IMR-90 (cell line): ENCODE data around the gene FAM47E. TPM values are rescaled to one million over a fixed set of nuclear protein-coding genes. Genes with fewer than 3 reads are reported as not detected.
A peak's percentile ranks its signal among the peaks of the same experiment; 100 is the strongest.

Experiments used
- ATAC-seq: fragments of 200-7000 bp; cut with Tn5 transposase; 2 replicates; pipeline ENCODE4 v1.9.1; 2020; ENCODE audit warnings: low read depth, mild to moderate bottlenecking, moderate library complexity
- BruUV-seq: library from RNA; stranded (reverse); fragments of 400-500 nt; replicated peaks from 2 replicates; lab custom pipeline; 2021; lab: Mats Ljungman, UMichigan
- CTCF ChIA-PET: fragments of 300-600 bp; formaldehyde crosslinking; extraction: SDS; loops from one replicate; lab custom pipeline; 2021; ENCODE audit warnings: antibody characterized with exemption; lab: Yijun Ruan, JAX
- POLR2A ChIA-PET: fragments of 300-600 bp; sonication (Branson Sonifier 250); formaldehyde crosslinking; loops from one replicate; lab custom pipeline; 2022; ENCODE audit warnings: antibody characterized with exemption; ENCODE audit not compliant: unreplicated experiment; lab: Charles Lee
- DNase-seq: peaks from one replicate; pipeline ENCODE4 v3.0.0; 2013
- H2AFZ ChIP-seq: replicated peaks from 2 replicates; pipeline ENCODE3; 2013; ENCODE audit warnings: low read length, mild to moderate bottlenecking; ENCODE audit not compliant: poor library complexity
- H2AK5ac ChIP-seq: 2 replicates; pipeline ENCODE4 v1.6.1; 2013; ENCODE audit warnings: low read depth, low read length, inconsistent platforms
- H2AK9ac ChIP-seq: replicated peaks from 2 replicates; pipeline ENCODE3; 2013; ENCODE audit warnings: mild to moderate bottlenecking, low read depth, low read length, moderate library complexity; ENCODE audit not compliant: poor library complexity
- H2BK120ac ChIP-seq: 2 replicates; pipeline ENCODE4 v1.6.1; 2013; ENCODE audit warnings: low read depth, low read length, inconsistent platforms
- H2BK15ac ChIP-seq: 3 replicates; pipeline ENCODE4 v1.6.1; 2013; ENCODE audit warnings: low read depth, low read length, inconsistent platforms
- H2BK20ac ChIP-seq: 2 replicates; pipeline ENCODE4 v1.6.1; 2013; ENCODE audit warnings: low read depth, mild to moderate bottlenecking, inconsistent platforms, low read length, moderate library complexity
- H2BK5ac ChIP-seq: 2 replicates; pipeline ENCODE4 v1.6.1; 2013; ENCODE audit warnings: mild to moderate bottlenecking, low read depth, low read length, inconsistent platforms; ENCODE audit not compliant: poor library complexity, severe bottlenecking
- H3K14ac ChIP-seq: replicated peaks from 2 replicates; pipeline ENCODE4 v1.6.1; 2013; ENCODE audit warnings: low read depth, low read length, inconsistent platforms
- H3K18ac ChIP-seq: 2 replicates; pipeline ENCODE4 v1.6.1; 2013; ENCODE audit warnings: low read depth, low read length, control low read depth
- H3K23ac ChIP-seq: 2 replicates; pipeline ENCODE4 v1.6.1; 2013; ENCODE audit warnings: low read depth, low read length, inconsistent platforms
- H3K27ac ChIP-seq: 2 replicates; pipeline ENCODE4 v1.5.1; 2013; ENCODE audit warnings: mild to moderate bottlenecking, control low read depth, low read length; ENCODE audit not compliant: insufficient read depth
- H3K27me3 ChIP-seq: 2 replicates; pipeline ENCODE4 v1.6.1; 2013; ENCODE audit warnings: low read length; ENCODE audit not compliant: control insufficient read depth, insufficient read depth
- H3K36me3 ChIP-seq: 2 replicates; pipeline ENCODE4 v1.6.1; 2013; ENCODE audit warnings: low read length, mixed read lengths; ENCODE audit not compliant: control insufficient read depth, insufficient read depth
- H3K4ac ChIP-seq: 2 replicates; pipeline ENCODE4 v1.6.1; 2013; ENCODE audit warnings: low read depth, low read length, inconsistent platforms
- H3K4me1 ChIP-seq: 2 replicates; pipeline ENCODE4 v1.6.1; 2013; ENCODE audit warnings: low read length, mixed read lengths; ENCODE audit not compliant: control insufficient read depth, insufficient read depth
- H3K4me2 ChIP-seq: 2 replicates; pipeline ENCODE4 v1.6.1; 2013; ENCODE audit warnings: low read depth, mild to moderate bottlenecking, control low read depth, low read length, moderate library complexity
- H3K4me3 ChIP-seq: 2 replicates; pipeline ENCODE4 v1.5.1; 2013; ENCODE audit warnings: low read depth, mild to moderate bottlenecking, control low read depth, low read length, moderate library complexity; ENCODE audit not compliant: insufficient read depth
- H3K56ac ChIP-seq: 2 replicates; pipeline ENCODE4 v1.6.1; 2013; ENCODE audit warnings: low read length, inconsistent platforms; ENCODE audit not compliant: insufficient read depth; ENCODE audit errors: extremely low read depth
- H3K79me1 ChIP-seq, 2 experiments: 2 replicates each; pipeline ENCODE4 v1.6.1; 2013; ENCODE audit warnings: low read length in 2 of 2, inconsistent platforms in 1 of 2, low read depth in 1 of 2
- H3K9ac ChIP-seq: 2 replicates; pipeline ENCODE4 v1.6.1; 2013; ENCODE audit warnings: low read depth, low read length, control low read depth
- H3K9me1 ChIP-seq: 2 replicates; pipeline ENCODE4 v1.6.1; 2013; ENCODE audit warnings: low read length, inconsistent platforms; ENCODE audit not compliant: insufficient read depth
- H3K9me3 ChIP-seq: 2 replicates; pipeline ENCODE4 v1.6.1; 2013; ENCODE audit warnings: low read length; ENCODE audit not compliant: control insufficient read depth, insufficient read depth
- H4K20me1 ChIP-seq: 2 replicates; pipeline ENCODE4 v1.6.1; 2013; ENCODE audit warnings: low read length, inconsistent platforms; ENCODE audit not compliant: insufficient read depth
- H4K5ac ChIP-seq: 2 replicates; pipeline ENCODE4 v1.6.1; 2013; ENCODE audit warnings: mild to moderate bottlenecking, low read depth, low read length, control low read depth
- H4K8ac ChIP-seq, 2 experiments: 2 replicates each; pipeline ENCODE4 v1.6.1; 2013; ENCODE audit warnings: low read depth in 2 of 2, low read length in 2 of 2, control low read depth in 1 of 2, inconsistent platforms in 1 of 2
- H4K91ac ChIP-seq: 2 replicates; pipeline ENCODE4 v1.6.1; 2013; ENCODE audit warnings: low read depth, low read length, inconsistent platforms; ENCODE audit not compliant: insufficient read depth
- BHLHE40 ChIP-seq: fragments of 150-350 bp; IDR thresholded peaks from 2 replicates; pipeline ENCODE4 v1.6.1; 2016; ENCODE audit warnings: mild to moderate bottlenecking, low read depth, low read length
- CEBPB ChIP-seq: IDR thresholded peaks from 2 replicates; pipeline ENCODE4 v1.6.1; 2012; ENCODE audit warnings: low read depth, low read length, improper control_type of control experiment
- FOS ChIP-seq: fragments of 150-350 bp; IDR thresholded peaks from 2 replicates; pipeline ENCODE4 v1.6.1; 2016; ENCODE audit warnings: low read depth, low read length
- MAFK ChIP-seq: IDR thresholded peaks from 2 replicates; pipeline ENCODE4 v1.6.1; 2012; ENCODE audit warnings: low read depth, low read length, improper control_type of control experiment
- MAZ ChIP-seq: IDR thresholded peaks from 2 replicates; pipeline ENCODE4 v1.6.1; 2012; ENCODE audit warnings: low read depth, mild to moderate bottlenecking, low read length, improper control_type of control experiment, moderate library complexity, borderline replicate concordance
- MXI1 ChIP-seq: IDR thresholded peaks from 2 replicates; pipeline ENCODE4 v1.6.1; 2012; ENCODE audit warnings: low read depth, mild to moderate bottlenecking, low read length, moderate library complexity, borderline replicate concordance
- RCOR1 ChIP-seq: IDR thresholded peaks from 2 replicates; pipeline ENCODE4 v1.6.1; 2012; ENCODE audit warnings: mild to moderate bottlenecking, low read length, improper control_type of control experiment; ENCODE audit not compliant: insufficient replicate concordance
- RFX5 ChIP-seq: IDR thresholded peaks from 2 replicates; pipeline ENCODE4 v1.8.0; 2012; ENCODE audit warnings: low read depth, mild to moderate bottlenecking, low read length, moderate library complexity
- SMC3 ChIP-seq: fragments of 150-350 bp; IDR thresholded peaks from 2 replicates; pipeline ENCODE4 v1.6.1; 2016; ENCODE audit warnings: low read depth, mild to moderate bottlenecking, antibody characterized with exemption, low read length, moderate library complexity
- WGBS, 2 experiments: methylation state at CpG; one replicate each; pipeline versions ENCODE4 v1.1.5 to v1.1.7; 2013; ENCODE audit warnings: missing lambda C conversion rate in 2 of 2; ENCODE audit not compliant: insufficient read length in 1 of 2; ENCODE audit errors: extremely low coverage in 2 of 2; 5-methylcytosine and 5-hydroxymethylcytosine counted together
- dilution Hi-C: fragments of 300-500 bp; cut with HindIII; formaldehyde crosslinking; loops from one replicate; pipeline ENCODE4 v1.14.3; 2018; ENCODE audit warnings: low sequenced_read_pairs; ENCODE audit not compliant: unreplicated experiment
- in situ Hi-C: fragments of 300-500 bp; cut with MboI; formaldehyde crosslinking; loops from 3 replicates; pipeline ENCODE4 v1.14.3; 2019; ENCODE audit warnings: low sequenced_read_pairs, inconsistent platforms, mixed read lengths
- intact Hi-C: fragments of 100-400 bp; cut with micrococcal nuclease; formaldehyde crosslinking; loops from 2 replicates; pipeline ENCODE4 v1.10.0; 2022
- polyA plus RNA-seq, 3 experiments: library from polyadenylated mRNA; depleted of rRNA; stranded (reverse); fragments of >200 nt; gene quantifications; 2 replicates each; pipeline ENCODE4 v1.2.3, GENCODE V29; 2012; ENCODE audit warnings: low replicate concordance in 1 of 3
- total RNA-seq: library from RNA; depleted of rRNA; stranded (reverse); fragments of >200 nt; gene quantifications from 2 replicates; pipeline ENCODE4 v1.2.3, GENCODE V29; 2012
- TF ChIP-seq, protein P1 (sequence below): fragments of 150-350 bp; IDR thresholded peaks from 2 replicates; pipeline ENCODE4 v1.6.1; 2017; ENCODE audit warnings: mild to moderate bottlenecking, antibody characterized with exemption, low read length, low read depth
- TF ChIP-seq, protein P2 (sequence below): fragments of 150-350 bp; IDR thresholded peaks from 2 replicates; pipeline ENCODE4 v1.6.1; 2016; ENCODE audit warnings: low read depth, mild to moderate bottlenecking, low read length, moderate library complexity, borderline replicate concordance

Gene FAM47E
- total and polyA plus RNA-seq, 2 of the 4 experiments (the other 2 are of a cell fraction) = 0.05 TPM; not detected in 1

DNA sequence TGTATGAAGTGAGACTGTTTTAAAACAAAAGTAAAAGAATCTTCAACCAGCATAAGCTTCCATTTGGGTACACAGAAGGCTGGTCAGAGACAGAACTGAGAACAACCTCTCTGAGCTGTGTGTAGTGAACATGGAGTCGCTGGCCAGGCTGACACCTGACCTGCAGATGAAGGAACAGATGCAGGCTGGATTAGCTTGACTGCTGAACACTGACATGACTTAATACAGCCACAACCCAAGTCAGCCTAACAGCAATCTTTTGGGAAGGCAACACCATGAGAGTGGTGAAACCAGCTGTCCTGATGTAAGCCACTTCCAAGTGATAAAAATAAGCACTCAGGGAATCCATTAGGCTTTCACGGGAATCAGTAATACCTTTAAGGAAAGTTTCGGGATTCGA is 48.0 kb upstream of the FAM47E start:
- dilution Hi-C loops (no loop called here), in situ Hi-C loops (no loop called here), intact Hi-C loops (no loop called here)
- Histone ChIP-seq H3K27me3 (no peaks in the 10 kb centered on the region), H3K36me3 (no peaks in the 10 kb centered on the region), H4K8ac (no peak overlapping the region), H3K23ac (peak overlapping the region; percentile 59; the same call in 1 of the 2 replicates), H4K91ac (no peak overlapping the region), H3K9me1 (peaks cover 14% of the 10 kb centered on the region), H2BK15ac (no peak overlapping the region), H3K79me1 (peaks cover 19 to 66% of the 10 kb centered on the region in 2 experiments), H3K4ac (peak overlapping the region; percentile 27; the same call in 1 of the 2 replicates), H3K4me3 (no peak overlapping the region), H3K14ac (peak overlapping the region; percentile 11; the same call in 1 of the 2 replicates), H2AK9ac (peak overlapping the region; percentile 20), H2AFZ (no peak overlapping the region), H3K27ac (0 out of 2 replicates have a peak overlapping the region, but pooled peaks have one; percentile 7), H4K20me1 (peaks cover 28% of the 10 kb centered on the region; the same call in 1 of the 2 replicates), H4K5ac (peak overlapping the region; percentile 28; the same call in 1 of the 2 replicates), H3K4me2 (no peak overlapping the region), H2BK5ac (peak overlapping the region; percentile 8), H3K9me3 (no peaks in the 10 kb centered on the region), H2BK20ac (no peak overlapping the region), H3K4me1 (peaks cover 28% of the 10 kb centered on the region), H3K18ac (peak overlapping the region; percentile 57; the same call in 1 of the 2 replicates), H3K9ac (no peak overlapping the region), H2BK120ac (no peak overlapping the region), H2AK5ac (no peak overlapping the region), H3K56ac (no peak overlapping the region)
- BruUV-seq = no TSS peak
- ChIA-PET CTCF (no interaction called here), POLR2A (no interaction called here)
- DNase-seq (no peak), ATAC-seq (no peak)
- no CpG with 5 or more reads among the region's 4 CpGs for WGBS, 2 experiments
- TF ChIP-seq, protein P1, sequence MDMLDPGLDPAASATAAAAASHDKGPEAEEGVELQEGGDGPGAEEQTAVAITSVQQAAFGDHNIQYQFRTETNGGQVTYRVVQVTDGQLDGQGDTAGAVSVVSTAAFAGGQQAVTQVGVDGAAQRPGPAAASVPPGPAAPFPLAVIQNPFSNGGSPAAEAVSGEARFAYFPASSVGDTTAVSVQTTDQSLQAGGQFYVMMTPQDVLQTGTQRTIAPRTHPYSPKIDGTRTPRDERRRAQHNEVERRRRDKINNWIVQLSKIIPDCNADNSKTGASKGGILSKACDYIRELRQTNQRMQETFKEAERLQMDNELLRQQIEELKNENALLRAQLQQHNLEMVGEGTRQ = no peak
- no peak for TF ChIP-seq BHLHE40
- TF ChIP-seq SMC3 = no peak
- TF ChIP-seq, protein P2, sequence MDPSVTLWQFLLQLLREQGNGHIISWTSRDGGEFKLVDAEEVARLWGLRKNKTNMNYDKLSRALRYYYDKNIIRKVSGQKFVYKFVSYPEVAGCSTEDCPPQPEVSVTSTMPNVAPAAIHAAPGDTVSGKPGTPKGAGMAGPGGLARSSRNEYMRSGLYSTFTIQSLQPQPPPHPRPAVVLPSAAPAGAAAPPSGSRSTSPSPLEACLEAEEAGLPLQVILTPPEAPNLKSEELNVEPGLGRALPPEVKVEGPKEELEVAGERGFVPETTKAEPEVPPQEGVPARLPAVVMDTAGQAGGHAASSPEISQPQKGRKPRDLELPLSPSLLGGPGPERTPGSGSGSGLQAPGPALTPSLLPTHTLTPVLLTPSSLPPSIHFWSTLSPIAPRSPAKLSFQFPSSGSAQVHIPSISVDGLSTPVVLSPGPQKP = no peak
- no peak for TF ChIP-seq RCOR1
- TF ChIP-seq RFX5 = no peak
- TF ChIP-seq MAFK = no peak
- TF ChIP-seq FOS = no peak
- no peak for TF ChIP-seq MXI1
- TF ChIP-seq CEBPB = no peak
- no peak for TF ChIP-seq MAZ
